Fibroblast of upper back skin (primary cell): ENCODE results near the gene ZFYVE1.
"Not testable (repeated sequence)": the region's sequence is repeated elsewhere in the genome, so short reads cannot be mapped to it uniquely, and the experiment has no call there.

Experiments
- DNase-seq: peaks from one replicate; pipeline ENCODE4 v3.0.0-alpha.2; 2013

The ZFYVE1 gene, protein sequence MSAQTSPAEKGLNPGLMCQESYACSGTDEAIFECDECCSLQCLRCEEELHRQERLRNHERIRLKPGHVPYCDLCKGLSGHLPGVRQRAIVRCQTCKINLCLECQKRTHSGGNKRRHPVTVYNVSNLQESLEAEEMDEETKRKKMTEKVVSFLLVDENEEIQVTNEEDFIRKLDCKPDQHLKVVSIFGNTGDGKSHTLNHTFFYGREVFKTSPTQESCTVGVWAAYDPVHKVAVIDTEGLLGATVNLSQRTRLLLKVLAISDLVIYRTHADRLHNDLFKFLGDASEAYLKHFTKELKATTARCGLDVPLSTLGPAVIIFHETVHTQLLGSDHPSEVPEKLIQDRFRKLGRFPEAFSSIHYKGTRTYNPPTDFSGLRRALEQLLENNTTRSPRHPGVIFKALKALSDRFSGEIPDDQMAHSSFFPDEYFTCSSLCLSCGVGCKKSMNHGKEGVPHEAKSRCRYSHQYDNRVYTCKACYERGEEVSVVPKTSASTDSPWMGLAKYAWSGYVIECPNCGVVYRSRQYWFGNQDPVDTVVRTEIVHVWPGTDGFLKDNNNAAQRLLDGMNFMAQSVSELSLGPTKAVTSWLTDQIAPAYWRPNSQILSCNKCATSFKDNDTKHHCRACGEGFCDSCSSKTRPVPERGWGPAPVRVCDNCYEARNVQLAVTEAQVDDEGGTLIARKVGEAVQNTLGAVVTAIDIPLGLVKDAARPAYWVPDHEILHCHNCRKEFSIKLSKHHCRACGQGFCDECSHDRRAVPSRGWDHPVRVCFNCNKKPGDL

DNA sequence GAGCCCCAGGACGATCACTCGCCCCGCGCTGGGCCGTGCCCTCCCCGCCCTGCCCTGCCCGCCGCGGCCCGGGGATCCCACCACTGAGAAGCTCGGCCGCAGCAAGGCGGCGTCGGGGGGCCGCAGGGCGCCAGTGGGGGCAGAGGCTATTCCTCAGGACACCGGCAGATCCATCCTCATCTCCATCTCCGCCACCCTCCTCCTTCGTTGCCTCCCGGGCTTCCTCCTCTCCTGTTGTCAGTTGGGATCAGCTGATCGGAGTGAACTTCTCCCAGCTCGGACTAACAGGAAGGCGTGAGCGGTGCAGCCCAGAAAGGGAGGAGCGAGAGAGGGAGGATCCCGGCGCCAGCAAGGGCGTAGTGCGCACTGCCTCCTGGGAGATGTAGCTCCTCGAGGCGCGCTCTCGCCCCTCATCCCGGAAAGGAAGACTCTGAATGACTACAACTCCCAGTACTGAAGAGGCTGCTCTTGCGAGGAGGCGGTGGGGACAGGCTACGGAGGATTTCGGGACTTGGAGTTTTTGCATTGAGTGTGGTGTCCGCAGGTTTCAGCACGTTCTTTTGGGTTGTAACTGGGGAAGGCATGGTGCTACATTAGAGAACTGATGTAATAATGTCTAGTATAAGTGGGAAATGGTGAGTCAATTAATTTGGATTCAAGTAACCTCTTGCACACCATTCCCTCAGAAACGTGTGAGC is at the start of gene ZFYVE1:
TSS of gene ZFYVE1 (minus strand) at position 262 of the 698 bp plus-strand sequence. CDS start 2,598 bp downstream, outside the sequence.
- peak; percentile 98 for DNase-seq

DNA sequence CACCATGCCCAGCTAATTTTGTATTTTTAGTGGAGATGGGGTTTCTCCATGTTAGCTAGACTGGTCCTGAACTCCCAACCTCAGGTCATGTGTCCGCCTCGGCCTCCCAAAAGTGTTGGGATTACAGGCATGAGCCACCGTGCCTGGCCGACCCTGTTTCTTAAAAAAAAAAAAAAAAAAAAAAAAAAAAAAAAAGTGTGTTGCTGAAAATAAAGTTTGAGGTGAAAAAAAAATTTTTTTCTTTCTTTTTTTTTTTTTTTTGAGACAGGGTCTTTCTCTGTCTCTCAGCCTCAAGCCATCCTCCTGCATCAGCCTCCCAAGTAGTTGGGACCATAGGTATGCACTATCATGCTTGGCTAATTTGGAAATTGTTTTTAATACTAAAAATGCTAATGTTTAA is 42.7 kb upstream of the ZFYVE1 start:
- no peak for DNase-seq

DNA sequence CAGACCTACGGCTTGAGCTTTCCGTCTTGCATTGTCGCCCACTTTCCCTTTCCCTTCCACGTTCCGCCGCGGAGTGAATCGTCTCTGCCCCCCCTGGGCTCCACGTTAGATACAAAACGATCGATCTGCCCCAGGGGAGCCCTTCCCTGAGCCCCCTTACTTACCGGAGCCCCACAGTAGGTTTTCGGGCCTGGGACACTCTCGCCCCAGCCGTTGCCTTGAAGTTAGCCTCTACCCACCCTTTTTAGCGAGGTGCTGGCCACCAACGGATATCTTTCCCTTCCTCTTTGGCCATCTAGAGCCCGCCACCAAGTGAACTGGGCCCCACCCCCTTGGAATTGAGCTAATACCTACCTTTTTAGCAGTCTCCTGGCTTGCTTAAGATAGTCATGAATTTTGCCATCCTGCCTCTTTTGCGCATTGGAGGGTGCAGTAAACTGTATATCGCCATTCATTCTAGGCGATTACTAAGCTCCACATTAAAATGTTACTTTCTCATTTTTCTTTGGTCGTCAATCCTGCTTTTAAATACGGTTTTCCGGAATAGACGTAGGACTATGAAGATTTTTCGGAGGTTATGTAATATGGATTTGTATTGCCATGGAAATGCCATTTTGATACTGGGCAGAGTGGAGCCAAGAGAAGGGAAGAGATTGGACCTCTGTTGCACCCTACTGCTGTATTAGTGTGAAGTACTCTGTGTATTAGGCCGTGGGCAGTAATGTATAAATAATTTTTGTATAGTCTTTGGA is 32.2 kb upstream of the ZFYVE1 start:
- no peak for DNase-seq

DNA sequence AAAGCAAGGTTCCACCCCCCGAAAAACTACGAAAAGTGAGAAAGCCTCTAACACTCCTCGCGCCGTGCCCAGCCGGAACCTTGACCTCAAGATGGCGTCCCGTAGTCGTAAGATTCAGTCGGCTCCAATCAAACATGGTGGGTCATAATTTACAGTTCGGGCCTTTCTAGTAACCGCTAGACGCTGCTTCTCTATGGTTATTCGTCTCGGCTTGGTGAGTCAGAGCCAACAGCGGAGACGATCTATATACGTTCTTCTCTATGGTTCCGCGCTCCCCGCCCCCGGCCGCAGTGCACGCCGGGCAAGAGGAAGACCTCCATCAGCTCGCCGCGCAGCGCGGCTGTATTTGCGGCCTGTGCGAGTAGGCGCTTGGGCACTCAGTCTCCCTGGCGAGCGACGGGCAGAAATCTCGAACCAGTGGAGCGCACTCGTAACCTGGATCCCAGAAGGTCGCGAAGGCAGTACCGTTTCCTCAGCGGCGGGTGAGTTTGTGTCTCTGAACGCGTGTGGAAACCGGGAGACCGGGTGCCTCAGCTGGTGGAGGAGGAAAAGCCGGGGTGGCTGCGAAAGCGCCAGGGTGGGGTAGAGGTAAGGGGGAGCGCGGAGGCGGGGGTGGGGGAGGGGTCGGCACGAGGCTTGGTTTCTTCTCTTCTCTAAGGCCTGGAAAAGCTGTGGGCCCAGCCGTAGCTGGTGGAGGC is 31.5 kb upstream of the ZFYVE1 start, which contains the start of gene RBM25:
TSS of gene RBM25 (plus strand) at position 311 of the 698 bp plus-strand sequence. CDS start 13,108 bp downstream, outside the sequence.
- DNase-seq: peak; percentile 99

DNA sequence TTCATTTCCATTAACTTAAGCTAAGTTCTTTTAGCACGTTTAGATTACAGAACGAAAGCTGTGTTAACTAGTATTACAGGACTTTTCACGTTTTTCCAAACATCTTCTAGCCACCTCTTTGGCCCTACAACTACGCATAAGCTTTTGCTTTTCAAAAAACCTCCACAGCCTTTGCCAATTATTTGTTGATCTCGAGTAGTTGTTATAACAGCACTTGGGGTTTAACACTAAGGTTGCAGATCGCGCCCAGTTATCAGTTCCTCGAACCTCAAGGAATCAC is 31.0 kb upstream of the ZFYVE1 start:
- DNase-seq: no peak

DNA sequence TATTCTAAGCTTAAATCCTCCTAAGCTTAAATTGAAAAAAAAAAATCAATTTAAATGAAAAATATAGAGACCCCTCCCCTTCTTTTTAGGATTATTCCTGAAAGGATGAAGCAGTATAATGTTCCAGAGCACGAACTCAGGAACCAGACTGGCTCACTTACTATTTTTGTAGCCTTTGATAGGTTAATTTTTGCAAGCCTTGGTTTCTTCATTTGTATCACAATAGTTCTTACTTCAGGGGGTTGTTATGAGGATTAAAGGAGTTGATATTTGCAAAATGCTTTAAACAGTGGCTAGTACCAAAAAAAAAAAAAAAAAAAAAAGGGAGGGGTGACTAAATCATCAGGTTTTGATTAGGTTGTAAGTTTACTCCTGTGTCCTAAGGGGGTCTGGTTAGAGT is 28.3 kb upstream of the ZFYVE1 start:
- DNase-seq: no peak

DNA sequence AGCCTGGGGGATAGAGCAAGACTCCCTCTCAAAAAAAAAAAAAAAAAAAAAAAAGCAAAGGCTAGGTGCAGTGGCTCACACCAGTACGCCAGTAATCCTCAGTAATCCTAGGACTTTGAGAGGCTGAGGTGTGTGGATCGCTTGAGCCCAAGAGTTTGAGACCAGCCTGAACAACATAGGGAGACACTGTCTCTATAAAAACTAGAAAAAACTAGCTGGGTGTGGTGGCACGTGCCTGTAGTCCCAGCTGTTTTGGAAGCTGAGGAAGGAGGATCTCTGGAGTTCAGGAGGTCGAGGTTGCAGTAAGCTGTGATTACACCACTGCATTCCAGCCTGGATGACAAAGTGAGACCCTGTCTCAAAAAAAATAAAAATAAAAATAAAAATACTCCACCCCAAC is 22.5 kb upstream of the ZFYVE1 start:
- DNase-seq: no peak

DNA sequence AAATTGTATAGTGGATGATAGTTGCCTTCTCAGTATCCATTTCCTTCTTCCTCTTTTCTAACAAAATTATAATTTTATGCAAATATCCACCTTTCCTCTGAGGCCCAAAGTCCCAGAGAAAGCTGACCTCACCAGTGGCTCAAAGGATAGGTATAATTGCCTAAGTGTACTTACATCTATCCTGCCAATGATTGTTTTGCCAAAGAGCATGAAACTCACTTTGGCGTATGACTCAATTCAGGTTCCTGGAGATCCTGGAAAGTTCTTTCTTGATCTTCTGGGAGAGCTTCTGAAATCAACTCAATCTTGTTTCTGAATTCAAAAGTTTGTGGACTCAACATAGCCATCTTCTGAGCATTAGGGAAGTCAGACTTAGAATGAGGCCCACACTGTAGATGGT is 20.9 kb upstream of the ZFYVE1 start:
- DNase-seq: no peak

DNA sequence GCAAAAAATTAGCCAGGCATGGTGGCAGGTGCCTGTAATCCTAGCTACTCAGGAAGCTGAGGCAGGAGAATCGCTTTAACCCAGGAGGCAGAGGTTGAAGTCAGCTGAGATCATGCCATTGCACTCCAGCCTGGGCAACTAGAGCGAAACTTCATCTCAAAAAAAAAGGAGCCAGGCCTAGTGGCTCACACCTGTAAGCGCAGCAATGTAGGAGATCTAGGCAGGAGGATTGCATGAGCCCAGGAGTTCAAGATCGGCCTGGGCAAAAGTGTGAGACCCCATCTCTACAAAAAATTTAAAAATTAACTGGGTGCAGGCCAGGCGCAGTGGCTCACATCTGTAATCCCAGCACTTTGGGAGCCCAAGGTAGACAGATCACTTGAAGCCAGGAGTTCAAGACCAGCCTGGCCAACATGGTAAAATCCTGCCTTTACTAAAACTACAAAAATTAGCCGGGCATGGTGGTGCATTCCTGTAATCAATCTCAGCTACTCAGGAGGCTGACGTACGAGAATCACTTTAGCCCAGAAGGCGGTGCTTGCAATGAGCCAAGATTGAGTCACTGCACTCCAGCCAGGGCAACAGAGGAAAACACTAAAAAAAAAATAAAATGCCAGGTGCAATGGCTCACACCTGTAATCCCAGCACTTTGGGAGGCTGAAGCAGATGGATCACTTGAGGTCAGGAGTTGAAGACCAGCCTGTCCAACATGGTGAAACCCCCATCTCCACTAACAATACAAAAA is 10.0 kb upstream of the ZFYVE1 start:
- DNase-seq: not testable (repeated sequence)

DNA sequence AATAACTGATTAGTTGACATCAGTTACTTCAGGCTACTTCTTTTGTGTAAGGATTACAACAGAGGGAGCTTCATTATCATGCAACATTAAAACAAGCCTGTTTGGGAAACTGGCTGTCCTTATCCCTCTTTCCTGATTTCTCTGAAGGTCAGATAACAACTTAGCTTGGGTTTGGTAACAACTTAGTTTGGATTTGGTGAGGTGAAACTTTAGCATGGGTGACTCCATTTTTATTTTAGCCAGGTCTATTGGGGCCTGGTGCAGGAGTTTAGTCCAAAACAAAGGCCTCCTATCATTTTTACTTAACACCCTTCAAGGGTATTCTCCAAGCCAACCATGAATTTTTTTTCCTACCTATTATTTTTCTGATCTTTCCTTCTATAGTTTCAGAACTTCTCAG is 1.1 kb upstream of the ZFYVE1 start:
- DNase-seq: no peak

DNA sequence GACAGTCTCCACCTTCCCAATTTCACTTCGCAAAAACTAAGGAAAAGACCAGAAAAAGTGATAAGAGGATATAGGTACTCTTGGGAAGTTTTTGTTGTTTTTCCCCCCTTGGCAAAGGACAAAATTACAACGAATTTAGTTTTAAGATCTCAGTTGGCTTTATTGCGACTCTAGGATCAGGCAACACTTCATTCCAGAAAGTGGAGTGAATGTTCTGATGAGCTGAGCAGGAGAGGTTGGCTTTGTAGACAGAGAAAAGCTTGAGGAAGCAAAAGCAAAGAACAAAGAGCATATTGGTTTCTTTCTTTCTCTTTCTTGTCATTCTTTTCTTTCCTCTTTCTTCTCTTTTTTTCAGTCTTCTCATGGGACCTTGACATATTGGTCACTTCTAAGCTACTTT is 640 bp upstream of the ZFYVE1 start:
- no peak for DNase-seq

DNA sequence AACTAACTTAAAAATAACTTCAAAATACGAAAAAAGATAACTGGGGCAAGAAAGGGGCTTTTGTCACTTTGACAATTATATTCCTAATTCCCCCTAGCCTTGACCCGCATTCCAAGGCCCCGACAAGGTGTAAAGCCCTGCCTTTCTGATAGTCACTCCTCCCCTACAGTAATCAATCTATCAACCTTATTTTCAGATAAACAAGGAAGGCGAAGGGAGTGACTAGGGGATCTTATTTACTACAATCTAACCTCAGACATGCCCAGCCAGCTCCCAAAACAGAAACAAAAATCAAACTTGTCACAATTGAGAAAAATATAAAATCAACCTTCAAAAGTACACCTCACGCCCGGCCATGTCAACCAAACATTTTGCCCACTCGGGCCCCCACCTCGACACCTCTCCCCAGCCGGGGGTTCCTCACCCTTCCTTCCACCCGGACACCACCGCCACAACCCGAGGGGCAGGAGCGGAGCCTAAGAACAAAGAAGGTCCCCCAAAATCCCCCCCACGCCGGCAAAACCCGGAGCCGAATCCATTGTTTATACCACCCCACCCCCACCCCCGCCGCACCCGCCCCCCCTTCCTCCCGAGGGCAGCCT is 562 bp downstream of the ZFYVE1 start:
- DNase-seq: no peak

DNA sequence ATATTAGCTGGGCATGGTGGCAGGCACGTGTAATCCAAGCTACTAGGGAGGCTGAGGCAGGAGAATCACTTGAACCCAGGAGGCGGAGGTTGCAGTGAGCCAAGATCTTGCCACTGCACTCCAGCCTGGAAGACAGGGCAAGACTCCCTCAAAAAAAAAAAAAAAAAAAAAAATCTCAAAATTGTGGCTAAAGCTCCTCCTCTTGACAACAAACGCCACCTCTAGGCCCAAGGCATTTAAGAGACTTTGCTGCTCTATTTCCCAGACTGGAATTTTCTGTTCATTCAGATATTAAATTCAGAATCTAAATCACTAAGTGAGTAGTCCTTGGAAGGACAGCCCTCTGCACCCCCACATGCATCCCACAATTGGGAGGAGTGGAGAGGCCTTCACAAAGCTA is 1.4 kb downstream of the ZFYVE1 start:
- peak; percentile 6 for DNase-seq

DNA sequence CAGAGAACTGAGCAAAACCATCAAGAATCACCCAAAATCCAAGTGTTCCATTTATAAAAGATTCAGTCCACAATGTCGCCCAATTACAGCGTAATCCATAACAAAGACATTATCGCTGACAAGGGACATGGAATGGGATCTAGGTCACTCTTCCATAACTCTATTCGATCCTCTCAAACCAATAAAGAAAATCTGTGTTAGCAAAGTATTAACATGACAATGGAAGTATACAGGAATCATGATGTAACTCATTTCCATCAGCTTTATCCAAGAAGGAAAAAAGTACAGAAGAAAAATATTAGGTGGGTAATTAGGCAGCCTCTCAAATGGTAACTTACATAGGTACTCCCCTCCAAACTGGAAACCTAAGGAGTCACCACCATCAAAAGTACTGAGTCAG is 4.9 kb downstream of the ZFYVE1 start:
- DNase-seq: no peak

DNA sequence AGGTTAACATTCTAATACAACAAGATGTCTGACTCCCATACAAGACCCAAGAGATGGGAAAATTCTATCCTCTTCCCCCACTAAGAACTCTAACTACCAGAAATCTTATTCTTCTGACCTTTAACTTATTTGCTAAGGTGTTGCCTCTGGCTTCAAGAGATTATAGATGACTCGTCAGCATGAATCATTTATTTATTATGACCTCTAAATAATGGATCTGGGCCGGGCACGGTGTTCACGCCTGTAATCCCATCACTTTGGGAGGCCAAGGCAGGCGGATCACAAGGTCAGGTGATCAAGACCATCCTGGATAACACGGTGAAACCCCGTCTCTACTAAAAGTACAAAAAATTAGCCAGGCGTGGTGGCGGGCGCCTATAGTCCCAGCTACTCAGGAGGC is 10.9 kb downstream of the ZFYVE1 start:
- not testable (repeated sequence) for DNase-seq

DNA sequence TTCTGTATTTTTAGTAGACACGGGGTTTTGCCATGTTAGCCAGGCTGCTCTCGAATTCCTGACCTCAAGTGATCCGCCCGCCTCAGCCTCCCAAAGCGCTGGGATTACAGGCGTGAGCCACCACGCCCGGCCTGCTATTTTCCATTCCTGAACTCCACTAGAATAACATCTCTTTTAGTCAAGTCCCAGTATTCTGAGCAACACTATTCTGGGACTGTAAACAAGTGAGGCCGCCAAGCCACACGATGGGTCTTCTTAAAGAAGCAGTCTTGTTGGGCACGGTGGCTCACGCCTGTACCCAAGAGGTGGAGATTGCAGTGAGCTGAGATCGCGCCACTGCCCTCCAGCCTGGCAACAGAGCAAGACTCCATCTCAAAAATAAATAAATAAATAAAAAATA is 11.4 kb downstream of the ZFYVE1 start:
- DNase-seq: not testable (repeated sequence)

DNA sequence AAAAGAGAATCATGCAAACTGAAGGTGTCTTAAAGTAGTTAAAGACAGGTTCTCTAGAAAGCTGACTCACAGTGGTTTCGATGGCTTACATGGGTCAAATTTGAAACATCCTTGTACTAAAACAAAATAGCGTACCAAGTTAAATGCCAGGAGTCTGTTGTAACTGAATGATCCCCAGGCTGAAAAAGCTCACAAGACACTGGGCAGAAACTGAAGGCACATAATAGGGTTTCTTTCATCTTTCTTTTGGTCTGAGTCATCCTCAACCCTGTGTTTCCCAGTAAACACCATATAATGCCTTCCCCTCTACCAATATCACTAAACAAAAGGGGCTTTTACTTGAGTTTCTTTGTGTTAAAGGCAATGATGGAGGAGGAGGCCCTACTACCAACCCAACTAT is 12.8 kb downstream of the ZFYVE1 start:
- no peak for DNase-seq

DNA sequence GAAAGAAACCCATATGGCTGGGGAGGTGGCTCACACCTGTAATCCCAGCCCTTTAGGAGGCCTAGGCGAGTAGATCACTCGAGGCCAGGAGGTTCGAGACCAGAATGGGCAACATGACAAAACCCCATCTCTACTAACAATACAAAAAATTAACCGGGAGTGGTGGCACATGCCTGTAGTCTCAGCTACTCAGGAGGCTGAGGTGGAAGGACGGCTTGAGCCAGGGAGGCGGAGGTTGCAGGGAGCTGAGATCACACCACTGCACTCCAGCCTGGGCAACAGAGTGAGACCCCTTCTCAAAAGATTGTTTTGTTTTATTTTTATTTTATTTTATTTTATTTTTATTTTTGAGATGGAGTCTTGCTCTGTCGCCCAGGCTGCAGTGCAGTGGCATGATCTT is 15.7 kb downstream of the ZFYVE1 start:
- DNase-seq: not testable (repeated sequence)

DNA sequence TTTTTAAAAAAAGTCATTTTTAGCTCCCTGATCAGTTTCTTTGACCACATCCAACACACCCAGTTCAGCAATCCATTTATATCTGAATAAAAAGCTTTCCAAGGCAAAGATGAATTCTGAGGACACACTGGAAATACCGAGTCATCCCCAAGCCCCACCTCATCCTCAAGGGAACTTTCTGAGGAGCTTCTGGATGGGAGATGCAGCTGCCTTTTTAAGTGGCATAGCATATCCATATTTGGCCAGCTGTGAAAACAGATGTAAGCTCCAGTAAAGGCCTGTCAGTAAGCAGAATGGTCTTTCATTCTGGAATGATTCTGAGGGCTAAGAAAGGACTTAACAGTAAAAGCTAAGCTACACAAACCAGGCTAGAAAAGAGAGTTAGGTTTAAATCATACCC is 18.4 kb downstream of the ZFYVE1 start:
- DNase-seq: peak; percentile 71

DNA sequence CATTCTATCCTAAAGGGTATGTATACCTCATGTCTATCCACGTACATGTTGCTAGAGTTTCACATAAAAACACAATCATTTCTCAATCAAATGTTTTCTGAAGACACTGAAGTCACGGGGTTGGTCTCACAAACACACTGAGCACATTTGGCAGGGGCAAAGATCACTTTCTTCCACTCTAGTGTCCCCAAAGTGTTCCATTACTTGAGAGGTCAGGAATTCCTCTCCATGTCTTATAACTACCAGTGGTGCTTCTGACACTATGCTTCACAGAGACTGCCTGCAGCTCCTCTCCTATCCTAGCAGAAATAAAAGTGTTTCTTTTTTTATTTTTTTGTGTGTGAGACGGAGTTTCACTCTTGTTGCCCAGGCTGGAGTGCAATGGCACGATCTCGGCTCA is 19.1 kb downstream of the ZFYVE1 start:
- no peak for DNase-seq

DNA sequence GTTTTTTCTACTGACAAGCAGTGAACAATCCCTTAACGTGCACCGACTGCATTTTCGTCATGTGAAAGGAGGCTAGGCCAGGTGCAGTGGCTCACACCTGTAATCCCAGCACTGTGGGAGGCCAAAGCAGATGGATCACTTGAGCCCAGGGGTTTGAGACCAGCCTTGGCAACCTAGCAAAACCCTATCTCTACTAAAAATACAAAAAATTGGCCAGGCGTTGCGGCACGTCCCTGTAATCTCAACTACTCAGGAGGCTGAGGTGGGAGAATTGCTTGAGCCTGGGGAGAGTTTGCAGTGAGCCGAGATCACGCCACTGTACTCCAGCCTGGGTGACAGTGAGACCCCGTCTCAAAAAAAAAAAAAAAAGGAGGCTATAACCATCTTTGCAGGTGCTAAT is 22.3 kb downstream of the ZFYVE1 start:
- not testable (repeated sequence) for DNase-seq
